HG03060 (cell line): ENCODE measurements around the gene CDC42.
A peak's percentile ranks its signal among the peaks of the same experiment; 100 is the strongest.
"Not testable (repeated sequence)": the region's sequence is repeated elsewhere in the genome, so short reads cannot be mapped to it uniquely, and the experiment has no call there.

Experiments used
- ATAC-seq: cut with Tn5 transposase; IDR thresholded peaks from one replicate; pipeline ENCODE4 v1.9.1; 2021; ENCODE audit warnings: low read depth, moderate number of reproducible peaks; ENCODE audit not compliant: unreplicated experiment

CDC42 gene

DNA sequence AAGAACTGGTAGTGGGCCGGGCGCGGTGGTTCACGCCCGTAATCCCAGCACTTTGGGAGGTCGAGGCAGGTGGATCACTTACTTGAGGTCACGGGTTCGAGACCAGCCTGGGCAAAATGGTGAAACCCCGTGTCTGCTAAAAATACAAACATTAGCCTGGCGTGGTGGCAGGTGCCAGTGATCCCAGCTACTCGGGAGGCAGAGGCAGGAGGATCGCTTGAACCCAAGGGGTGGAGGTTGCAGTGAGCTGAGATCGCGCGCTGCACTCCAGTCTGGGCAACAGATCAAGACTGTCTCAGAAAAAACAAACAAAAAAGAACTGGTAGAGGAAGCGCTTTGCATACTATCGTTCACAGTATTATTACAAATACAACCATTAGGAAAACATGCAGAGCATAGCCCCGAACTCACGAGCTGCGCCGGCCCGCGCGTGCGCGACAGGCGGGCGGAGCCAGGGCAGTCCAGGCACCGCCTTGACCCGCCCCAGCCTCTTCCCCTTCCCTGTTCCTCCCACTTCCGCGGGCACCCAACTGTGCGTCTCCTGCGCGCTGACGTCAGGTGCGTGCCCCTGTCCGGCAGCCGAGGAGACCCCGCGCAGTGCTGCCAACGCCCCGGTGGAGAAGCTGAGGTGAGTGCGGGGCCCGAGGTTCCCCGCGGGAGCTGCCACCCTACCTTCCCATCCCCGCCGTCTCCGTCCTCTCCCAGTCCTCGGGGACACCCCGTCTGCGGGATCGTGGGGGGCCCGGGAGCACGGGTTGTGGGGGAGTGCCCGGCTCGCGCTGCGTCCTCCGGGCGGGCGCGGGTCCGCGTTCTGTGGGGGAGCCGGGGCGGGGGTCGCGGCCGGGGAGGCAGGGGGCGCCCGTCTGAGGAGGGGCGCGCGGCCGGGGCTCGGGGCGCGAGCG, at the start of gene CDC42:
Gene CDC42, plus strand, starts transcription at position 595 of the 902 bp plus-strand sequence. CDS start 25,770 bp downstream, outside the sequence.
- ATAC-seq: peak; percentile 52

DNA sequence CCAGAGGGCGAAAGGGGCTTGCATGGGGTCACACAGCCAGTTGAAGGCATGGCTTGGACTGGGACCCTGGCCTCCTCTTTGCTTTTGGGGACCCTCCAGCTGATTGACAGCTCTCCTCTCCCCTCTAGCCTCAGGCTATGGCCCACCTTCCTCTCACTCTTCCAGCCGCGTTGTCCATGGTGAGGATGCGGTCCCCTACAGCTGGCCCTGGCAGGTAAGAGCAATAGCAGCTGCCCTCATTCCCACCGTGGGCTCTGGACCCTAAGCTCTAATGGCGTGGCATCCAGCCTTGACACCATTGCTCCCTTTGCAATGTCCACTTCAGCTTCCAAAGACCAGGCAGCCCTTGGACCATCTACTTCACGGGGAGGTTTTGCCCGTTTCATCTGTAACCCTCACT, 49.6 kb upstream of the CDC42 start:
- not testable (repeated sequence) for ATAC-seq

DNA sequence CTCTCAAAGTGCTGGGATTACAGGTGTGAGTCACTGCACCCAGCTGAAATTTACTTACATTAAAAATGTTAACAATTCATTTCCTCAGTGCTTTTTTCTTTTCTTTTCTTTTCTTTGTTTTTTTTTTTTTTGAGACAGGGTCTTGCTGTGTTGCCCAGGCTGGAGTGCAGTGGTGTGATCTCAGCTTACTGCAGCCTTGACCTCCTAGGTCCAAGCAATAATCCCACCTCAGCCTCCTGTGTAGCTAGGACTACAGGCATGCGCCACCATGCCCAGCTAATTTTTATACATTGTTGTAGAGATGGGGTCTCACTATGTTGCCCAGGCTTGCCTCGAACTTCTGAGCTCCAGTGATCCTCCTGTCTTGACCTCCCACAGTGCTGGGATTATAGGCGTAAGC, 48.5 kb upstream of the CDC42 start:
- not testable (repeated sequence) for ATAC-seq

DNA sequence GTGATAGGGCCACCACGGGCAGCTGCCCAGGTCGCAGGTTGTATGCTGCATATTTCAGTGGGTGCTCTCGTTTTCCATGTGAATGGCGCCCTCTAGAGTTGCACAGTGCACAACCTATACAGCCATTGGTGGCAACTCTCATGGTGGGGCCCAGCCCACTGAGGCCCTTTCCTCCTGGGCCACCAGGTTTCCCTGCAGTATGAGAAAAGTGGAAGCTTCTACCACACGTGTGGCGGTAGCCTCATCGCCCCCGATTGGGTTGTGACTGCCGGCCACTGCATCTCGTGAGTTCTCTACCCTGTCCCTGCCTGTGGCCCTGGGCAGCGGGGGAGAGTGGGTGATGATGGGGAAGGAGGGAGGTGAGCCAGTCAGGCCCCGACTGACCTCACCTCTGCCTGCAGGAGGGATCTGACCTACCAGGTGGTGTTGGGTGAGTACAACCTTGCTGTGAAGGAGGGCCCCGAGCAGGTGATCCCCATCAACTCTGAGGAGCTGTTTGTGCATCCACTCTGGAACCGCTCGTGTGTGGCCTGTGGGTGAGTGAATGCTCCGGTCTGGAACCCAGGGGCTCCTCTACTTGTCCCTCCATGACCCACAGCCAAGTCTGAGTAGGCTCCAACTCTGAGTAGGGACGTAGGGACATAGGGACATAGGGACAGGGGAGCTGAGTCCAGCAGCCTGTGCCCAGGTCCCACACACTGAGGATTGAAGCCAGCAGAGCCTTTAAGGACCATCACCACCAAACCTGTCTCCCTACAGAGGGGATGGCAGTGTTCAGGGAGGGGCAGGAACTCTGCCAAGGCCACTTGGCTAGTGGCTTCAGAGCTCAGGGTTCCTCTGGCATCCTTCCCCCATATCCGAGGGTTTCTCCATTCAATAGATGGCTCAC, 47.0 kb upstream of the CDC42 start:
- ATAC-seq: not testable (repeated sequence)

DNA sequence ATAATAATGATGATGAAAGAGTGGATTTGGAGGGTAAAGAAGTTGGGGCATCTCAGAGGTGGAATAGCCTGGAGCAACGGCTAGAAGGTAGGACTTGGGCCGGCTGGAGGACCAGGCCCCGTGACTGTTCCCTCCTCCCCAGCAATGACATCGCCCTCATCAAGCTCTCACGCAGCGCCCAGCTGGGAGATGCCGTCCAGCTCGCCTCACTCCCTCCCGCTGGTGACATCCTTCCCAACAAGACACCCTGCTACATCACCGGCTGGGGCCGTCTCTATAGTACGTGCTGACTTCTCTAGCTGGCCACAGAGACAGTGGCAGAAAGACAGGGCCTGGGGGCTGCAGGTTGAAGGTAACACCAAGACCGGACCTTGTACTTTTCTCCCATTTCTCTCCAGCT, 45.8 kb upstream of the CDC42 start:
- not testable (repeated sequence) for ATAC-seq

DNA sequence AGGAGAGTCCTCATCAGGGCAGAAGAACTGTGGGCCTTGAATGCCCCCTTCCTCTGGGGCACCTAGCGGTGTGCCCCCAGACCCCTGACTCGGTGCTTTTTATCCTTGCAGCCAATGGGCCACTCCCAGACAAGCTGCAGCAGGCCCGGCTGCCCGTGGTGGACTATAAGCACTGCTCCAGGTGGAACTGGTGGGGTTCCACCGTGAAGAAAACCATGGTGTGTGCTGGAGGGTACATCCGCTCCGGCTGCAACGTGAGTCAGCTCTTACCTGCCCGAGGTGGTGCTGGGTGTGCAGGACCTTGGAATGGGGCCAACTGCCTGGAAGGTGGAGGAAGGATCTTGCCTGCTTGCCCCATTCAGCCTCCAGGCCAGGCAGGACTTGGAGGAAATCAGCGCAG, 45.2 kb upstream of the CDC42 start:
- not testable (repeated sequence) for ATAC-seq

DNA sequence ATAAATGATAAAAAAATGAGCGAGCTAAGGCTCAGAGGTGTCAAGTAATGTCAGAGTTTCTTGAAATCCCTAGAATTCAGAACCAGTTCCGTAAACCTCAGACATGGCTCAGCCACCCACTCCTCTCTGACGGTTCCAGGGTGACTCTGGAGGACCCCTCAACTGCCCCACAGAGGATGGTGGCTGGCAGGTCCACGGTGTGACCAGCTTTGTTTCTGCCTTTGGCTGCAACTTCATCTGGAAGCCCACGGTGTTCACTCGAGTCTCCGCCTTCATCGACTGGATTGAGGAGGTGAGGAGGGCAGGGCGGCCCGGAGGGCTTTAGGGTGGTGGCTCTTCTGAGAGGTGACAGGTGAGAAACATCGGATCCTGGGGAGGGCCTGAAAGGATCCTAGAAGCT, 42.9 kb upstream of the CDC42 start:
- not testable (repeated sequence) for ATAC-seq

DNA sequence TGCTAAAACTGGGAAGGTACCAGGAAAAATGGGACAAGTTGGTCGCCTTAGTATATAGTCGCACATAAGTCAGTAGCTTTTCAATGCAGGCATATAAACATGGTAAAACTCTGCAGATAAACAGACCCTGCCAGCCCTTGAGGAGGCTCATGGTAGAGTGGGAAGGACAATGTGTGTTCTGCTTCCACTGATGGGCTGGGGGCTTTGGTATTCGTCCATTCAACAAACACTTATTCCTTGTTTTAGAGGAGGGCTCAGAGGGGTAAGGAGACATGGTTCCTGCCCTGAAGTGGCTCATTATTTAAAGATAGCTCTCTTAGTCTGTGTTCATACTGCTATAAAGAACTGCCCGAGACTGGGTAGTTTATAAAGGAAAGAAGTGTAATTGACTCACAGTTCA, 39.8 kb upstream of the CDC42 start:
- not testable (repeated sequence) for ATAC-seq

DNA sequence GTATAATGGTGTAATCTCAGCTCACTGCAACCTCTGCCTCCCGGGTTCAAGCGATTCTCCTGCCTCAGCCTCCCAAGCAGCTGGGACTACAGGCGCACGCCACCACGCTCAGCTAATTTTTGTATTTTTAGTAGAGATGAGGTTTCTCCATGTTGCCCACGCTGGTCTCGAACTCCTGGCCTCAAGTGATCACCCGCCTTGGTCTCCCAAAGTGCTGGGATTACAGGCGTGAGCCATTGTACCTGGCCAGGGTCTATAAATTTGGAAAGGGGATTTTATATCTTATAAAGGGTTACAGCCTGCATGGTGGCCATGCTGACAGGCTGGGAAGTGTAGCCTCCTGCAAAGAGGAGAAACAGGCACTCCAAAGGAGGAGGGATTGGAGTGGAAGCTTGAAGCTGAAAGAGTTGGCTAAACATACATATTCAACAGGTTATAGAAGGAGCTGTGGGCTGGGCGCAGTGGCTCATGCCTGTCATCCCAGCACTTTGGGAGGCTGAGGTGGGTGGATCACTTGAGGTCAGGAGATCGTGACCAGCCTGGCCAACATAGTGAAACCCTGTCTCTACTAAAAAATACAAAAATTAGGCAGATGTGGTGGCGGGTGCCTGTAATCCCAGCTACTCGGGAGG, 37.8 kb upstream of the CDC42 start:
- ATAC-seq: not testable (repeated sequence)

DNA sequence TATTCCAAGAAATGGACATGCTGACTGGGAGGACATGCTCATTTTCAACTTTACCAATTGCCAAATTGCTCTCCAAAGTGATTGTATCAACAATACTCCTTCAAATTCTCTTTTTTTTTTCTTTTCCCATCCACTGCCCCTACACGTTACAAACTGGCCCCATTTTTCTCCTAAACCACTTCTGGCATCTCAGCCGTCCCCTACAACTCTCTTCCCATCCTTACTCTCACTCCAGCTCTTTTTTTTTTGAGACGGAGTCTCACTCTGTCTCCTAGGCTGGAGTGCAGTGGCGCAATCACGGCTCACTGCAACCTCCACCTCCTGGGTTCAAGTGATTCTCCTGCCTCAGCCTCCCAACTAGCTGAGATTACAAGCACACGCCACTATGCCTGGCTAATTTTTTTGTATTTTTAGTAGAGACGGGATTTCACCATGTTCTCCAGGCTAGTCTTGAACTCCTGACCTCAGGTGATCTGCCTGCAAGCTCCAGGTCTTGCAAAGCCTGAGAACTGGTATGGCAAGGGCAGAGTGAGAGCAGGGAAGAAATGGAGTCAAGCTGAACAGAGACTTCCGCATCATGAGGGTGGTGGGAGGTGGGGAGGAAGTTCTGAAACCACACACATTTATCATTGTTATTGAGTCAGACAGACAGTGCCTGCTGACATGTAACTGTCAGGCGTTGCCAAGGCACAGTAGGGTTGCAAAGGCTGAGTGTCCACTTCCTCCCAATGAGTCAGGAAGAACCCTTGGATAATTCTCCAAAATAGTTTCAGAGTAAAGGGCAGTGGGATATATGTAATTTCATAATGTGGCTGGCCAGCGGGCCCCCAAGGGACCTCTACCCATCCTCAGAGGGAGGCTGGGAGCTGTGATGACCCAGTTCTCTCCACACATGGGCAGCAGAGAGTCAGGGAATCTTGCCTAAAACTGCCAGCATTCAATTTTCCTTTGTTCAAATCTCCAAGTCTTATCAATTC, 33.6 kb upstream of the CDC42 start:
- no peak for ATAC-seq

DNA sequence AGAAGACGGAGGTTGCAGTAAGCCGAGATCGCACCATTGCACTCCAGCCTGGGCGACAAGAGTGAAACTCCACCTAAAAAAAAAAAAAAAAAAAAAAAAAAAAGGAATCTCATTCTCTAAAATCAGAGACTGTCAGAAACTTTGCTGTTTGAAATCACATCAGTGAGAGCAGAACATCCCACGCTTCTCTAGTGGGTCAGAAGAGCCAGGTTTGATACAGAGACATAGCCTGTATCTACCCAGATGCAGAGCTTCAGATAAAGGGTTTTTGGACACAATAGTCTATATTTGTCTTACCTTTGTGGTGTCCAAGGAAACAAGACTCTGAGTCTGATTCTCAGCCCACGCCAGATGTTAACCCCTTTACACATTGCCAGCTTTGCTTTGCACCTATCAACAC, 31.4 kb upstream of the CDC42 start:
- no peak for ATAC-seq

DNA sequence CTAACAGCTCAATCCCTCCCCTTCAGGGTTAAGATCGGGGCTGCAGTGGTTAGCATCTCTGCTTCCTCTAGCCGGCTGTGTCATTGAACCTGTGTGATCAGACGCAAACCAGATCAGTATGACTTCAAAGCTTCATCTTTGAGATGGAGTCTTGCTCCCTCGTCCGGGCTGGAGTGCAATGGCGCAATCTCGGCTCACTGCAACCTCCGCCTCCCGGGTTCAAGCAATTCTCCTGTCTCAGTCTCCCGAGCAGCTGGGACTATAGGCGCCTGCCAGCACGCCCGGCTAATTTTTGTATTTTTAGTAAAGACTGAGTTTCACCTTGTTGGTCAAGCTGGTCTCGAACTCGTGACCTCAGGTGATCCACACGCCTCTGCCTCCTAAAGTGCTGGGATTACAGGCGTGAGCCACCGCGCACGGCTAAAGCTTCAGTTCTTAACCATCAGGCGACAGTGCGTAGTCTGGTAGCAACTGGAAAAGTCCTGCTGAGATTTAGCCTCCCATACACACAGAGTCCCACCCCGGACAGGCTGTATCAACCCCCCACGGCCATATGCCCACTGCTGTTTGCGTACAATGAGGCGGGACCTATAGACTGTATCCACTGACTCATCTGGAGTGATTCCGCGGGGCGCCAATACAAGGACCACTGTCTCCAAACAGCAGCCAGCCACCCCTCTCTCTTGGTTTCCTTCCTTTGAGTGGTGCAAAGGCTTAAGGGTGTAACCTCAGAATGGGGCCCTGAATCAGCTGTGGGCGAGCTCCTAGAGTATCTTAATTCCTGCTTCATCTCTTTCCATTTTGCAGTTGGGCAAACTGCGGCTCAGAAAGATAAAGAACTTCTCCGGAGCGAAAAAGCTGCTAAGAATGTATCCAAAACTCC, 27.8 kb upstream of the CDC42 start:
- ATAC-seq: peak; percentile 17

DNA sequence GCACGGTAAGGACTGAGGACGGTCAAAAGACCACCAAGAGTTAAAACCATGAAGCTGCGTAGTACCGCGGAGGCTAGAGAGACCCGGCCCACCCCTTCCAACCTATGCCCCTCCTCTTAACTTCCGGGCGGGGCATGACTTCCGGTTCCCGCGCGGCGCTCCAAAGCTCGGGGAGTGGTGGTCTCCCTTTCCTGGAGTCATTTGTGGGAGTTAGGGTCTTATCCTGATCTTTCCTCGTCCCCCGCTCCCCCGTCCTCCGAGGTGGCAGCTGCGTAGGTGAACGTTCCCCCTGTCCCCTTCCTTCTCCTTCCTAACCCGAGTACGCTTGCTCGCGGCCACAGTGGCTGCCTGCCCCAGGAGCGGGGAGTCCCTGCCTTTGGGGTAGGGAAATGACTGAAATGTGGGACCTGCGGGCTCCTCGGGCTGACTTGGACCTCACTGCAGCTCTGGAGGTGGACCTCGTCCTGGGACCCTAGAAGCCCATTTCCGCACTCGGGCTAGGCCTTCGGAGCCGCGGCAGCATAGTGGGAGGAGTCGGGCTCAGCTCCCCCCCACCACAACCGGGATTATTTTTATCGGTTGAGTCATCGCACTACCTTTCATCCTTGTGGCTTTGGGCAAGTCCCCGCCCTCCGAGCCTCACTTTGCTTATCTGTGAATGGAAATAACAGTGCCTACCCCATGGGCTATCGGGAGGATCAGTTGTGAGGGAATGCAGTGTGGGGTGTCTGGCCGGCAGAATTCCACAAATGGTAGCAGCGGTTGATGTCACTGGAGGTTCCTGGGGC, 26.9 kb upstream of the CDC42 start:
- peak; percentile 35 for ATAC-seq

DNA sequence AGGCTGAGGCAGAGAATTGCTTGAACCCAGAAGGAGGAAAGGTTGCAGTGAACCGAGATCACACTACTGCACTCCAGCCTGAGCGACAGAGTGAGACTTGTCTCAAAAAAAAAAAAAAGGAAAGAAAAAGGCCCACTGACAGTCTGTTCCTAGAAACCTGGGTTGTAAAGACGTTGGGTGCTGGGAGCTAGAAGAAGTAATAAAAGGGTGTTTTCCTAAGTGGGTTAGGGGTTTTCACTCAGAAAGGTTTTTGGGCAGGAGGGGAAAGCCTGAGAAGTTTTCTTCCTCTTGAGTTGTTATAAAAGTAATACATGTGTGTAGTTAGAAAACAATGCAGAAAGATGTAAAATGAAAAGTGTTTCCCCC, 25.6 kb upstream of the CDC42 start:
- ATAC-seq: no peak

DNA sequence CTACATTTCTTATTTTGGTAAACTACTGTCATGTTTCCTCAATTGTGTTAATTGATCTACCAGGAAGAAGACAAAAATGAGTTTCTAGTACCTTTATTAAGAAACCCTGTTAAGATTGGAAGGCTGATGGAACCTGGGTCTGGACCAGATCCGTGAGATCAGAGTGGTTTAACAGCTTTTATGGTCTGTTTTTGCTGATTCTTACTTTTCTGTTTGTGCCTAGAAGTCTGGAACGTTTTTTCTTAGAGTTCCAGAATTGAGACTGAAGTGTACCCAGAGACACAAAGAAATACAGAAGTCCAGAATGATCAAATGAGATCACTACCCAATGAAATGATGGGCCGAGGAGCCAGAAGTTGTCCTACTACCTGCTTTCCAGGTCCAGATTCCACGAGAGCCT, 22.5 kb upstream of the CDC42 start:
- no peak for ATAC-seq

DNA sequence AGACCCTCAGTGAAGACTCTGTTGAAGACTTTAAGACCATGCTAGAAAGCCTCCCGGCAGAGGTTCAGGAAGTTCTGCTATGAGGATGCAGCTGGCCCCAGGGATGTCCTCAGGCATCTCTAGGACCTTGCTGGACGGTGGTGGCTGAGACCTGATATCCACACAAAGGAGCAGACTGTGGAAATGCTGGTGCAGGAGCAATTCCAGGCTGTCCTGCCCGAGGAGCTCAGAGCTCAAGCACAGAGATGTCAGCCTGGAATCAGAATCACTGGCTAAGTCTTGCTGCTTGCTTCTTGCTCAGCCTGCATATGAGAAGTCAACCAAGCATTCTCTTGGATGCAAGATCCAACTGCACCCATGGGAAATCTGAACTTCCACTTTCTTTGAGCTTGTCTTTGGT, 22.0 kb upstream of the CDC42 start:
- no peak for ATAC-seq

DNA sequence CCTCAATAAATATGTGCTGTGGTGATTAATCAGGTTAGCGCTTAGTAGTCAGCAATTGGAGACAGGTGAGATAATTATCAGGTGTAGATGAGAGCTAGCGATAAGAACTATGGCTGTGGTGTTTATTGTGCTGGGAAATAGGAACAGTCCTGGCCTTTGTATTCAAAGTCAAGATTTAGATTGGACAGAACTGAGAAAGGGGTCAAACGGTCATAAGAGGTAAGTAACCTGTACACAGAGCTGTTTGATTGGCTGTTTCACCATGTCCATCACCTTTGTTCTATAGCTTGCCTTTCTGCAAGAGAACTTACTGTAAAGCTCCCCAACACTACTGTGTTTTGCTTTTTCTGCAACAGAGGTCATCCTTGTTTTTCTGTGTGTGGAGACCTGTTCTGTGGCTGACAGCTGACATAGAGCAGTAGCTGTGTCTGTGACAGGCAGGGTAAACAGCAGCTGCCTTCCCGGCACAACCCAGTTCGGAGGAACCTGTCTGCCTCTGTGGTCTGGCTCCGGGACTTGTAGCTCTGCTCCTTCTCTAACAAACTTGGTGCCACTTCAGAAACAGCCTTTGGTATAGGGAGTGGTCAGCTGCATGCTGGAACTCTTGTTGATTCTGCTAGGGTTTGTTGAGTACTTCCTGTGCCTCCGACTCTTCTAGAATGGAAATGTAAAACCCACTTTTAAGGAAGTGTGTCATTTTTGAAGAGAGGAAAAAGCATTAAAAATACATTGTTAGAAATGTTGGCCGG, 21.1 kb upstream of the CDC42 start:
- no peak for ATAC-seq
